K562 (cell line): ENCODE data around the gene CDK5RAP3. TPM values are rescaled to one million over a fixed set of nuclear protein-coding genes. Genes with fewer than 3 reads are reported as not detected.

Experiments
- AFF1 ChIP-seq, 2 experiments: fragments of 450-650 bp; IDR thresholded peaks; 2 replicates each; pipeline ENCODE4 v1.6.1; 2018; ENCODE audit warnings: mild to moderate bottlenecking in 2 of 2, low read depth in 1 of 2; ENCODE audit not compliant: partially characterized antibody in 2 of 2
- CTBP1 ChIP-seq: fragments of 450-650 bp; IDR thresholded peaks from 2 replicates; pipeline ENCODE4 v1.6.1; 2016; ENCODE audit warnings: borderline replicate concordance
- EGR1 ChIP-seq: fragments of 450-650 bp; conservative IDR thresholded peaks from 2 replicates; pipeline ENCODE4 v1.6.1; 2017; ENCODE audit warnings: mild to moderate bottlenecking
- HBP1 ChIP-seq: fragments of 450-650 bp; formaldehyde crosslinking; IDR thresholded peaks from 2 replicates; pipeline ENCODE4 v1.4.0; 2022; ENCODE audit warnings: missing genetic modification characterization
- HDAC2 ChIP-seq: fragments of 450-650 bp; IDR thresholded peaks from 2 replicates; pipeline ENCODE4 v1.6.1; 2016; ENCODE audit warnings: mild to moderate bottlenecking
- HES1 ChIP-seq: fragments of 450-650 bp; IDR thresholded peaks from 2 replicates; pipeline ENCODE4 v1.6.1; 2016; ENCODE audit warnings: low read depth, mild to moderate bottlenecking, moderate library complexity
- KLF10 ChIP-seq: fragments of 250-450 bp; sonication (Bioruptor Pico); IDR thresholded peaks from 2 replicates; pipeline ENCODE4 v1.6.1; 2021; ENCODE audit warnings: matching md5 sums
- MYBL2 ChIP-seq, 2 experiments: fragments of 450-650 bp in 1 of 2; sonication (generic) in 1 of 2; formaldehyde crosslinking in 1 of 2; IDR thresholded peaks; 2 replicates each; pipeline versions ENCODE4 v1.6.1 to v1.8.1; 2017 to 2022; ENCODE audit warnings: borderline replicate concordance in 1 of 2, inconsistent platforms in 1 of 2, low read depth in 1 of 2, mild to moderate bottlenecking in 1 of 2, missing genetic modification reagents in 1 of 2, moderate library complexity in 1 of 2
- RCOR1 ChIP-seq, 2 experiments: IDR thresholded peaks; 2 replicates each; pipeline ENCODE4 v1.6.1; 2012; ENCODE audit warnings: low read depth in 2 of 2, low read length in 2 of 2, borderline replicate concordance in 1 of 2, improper control_type of control experiment in 1 of 2
- TARDBP ChIP-seq: fragments of 450-650 bp; IDR thresholded peaks from 2 replicates; pipeline ENCODE4 v1.6.1; 2016
- UBTF ChIP-seq, 2 experiments: IDR thresholded peaks; 2 replicates each; pipeline ENCODE4 v1.6.1; 2012; ENCODE audit warnings: improper control_type of control experiment in 2 of 2, low read depth in 2 of 2, low read length in 2 of 2, borderline replicate concordance in 1 of 2
- ZKSCAN3 ChIP-seq: fragments of 250-450 bp; sonication (Bioruptor Pico); IDR thresholded peaks from 2 replicates; pipeline ENCODE4 v1.4.0; 2020
- ZNF41 ChIP-seq: fragments of 250-450 bp; sonication (Bioruptor Pico); conservative IDR thresholded peaks from 2 replicates; pipeline ENCODE4 v1.4.0; 2020; ENCODE audit warnings: mild to moderate bottlenecking
- ZNF668 ChIP-seq: fragments of 250-450 bp; sonication (Bioruptor Pico); IDR thresholded peaks from 2 replicates; pipeline ENCODE4 v1.8.0; 2022; ENCODE audit warnings: mild to moderate bottlenecking, inconsistent platforms
- ZNF75A ChIP-seq: fragments of 450-650 bp; formaldehyde crosslinking; IDR thresholded peaks from 2 replicates; pipeline ENCODE4 v1.4.0; 2020; ENCODE audit warnings: mild to moderate bottlenecking
- ZNF77 ChIP-seq: fragments of 250-450 bp; sonication (Bioruptor Pico); IDR thresholded peaks from 2 replicates; pipeline ENCODE4 v1.5.0; 2020
- polyA plus RNA-seq, 8 experiments: library from polyadenylated mRNA; depleted of rRNA in 4 of 8; stranded (reverse) in 5 of 8; unstranded in 3 of 8; fragments of >200 nt; fragmentation: Nextera tagmentation in 2 of 8; fragmentation: Illumina TruSeq in 1 of 8; extraction: Ambion mirVana in 2 of 8; extraction: Trizol in 1 of 8; gene quantifications; 2 replicates each; pipeline versions ENCODE4 v1.2.1 to v1.2.3, GENCODE V29; 2011 to 2014; ENCODE audit warnings: inconsistent platforms in 1 of 8, missing spikeins in 1 of 8
- total RNA-seq, 7 experiments: library from RNA; depleted of rRNA in 6 of 7; stranded (reverse); fragments of >200 nt in 6 of 7; fragmentation: Illumina TruSeq in 2 of 7; extraction: Trizol in 2 of 7; gene quantifications; 2 replicates each; pipeline versions ENCODE4 v1.2.1 to v1.2.3, GENCODE V29; 2011 to 2021; ENCODE audit warnings: low replicate concordance in 1 of 7
- TF ChIP-seq, protein P1 (sequence below): fragments of 250-450 bp; sonication (Bioruptor Pico); IDR thresholded peaks from 2 replicates; pipeline ENCODE4 v1.8.0; 2022; ENCODE audit warnings: inconsistent platforms, mild to moderate bottlenecking, moderate library complexity, borderline replicate concordance

CDK5RAP3 gene
- total and polyA plus RNA-seq, 9 of the 15 experiments (the other 6 are each of a cell fraction or from before 2014, with no cell fraction given): 44.2 to 202 (median 91.5) TPM

DNA sequence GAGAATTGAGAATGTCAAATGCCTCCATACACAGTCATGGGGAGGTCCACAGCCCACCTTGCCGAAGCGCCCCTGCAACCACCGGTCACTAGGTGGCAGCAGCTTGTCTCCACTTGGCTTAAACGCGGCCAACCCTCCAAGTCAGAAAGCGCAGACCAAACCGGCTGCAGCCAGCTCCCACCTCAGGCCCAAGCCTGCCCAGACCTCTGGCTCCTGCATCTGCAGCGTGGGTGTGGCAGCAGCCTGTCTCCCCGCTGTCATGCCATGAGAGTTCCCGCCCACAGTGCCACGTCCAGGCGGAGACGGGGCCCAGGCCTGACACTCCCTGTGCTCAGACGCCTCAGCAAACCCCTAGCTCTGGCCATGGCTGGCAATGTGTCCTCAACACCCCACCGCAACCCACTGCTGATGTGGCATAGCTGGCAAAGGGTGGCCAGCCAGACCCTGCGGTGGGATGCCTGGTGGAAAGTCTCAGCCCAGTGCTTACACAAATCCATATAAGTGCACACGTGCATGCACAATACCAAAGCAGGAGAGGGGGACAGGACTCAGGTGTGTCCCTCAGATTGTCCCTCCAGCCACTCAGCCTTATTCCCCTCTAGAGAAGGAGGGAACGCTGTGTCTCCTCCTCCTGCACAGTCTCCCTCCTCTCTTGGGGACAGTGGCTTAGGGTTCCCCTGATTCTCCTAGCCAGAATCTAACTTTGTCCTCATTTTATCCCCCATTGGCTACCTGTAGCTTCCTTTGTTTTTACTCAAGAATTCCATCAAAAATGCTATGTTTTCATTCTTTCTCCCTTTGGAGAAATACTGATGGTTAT, 55.8 kb downstream of the CDK5RAP3 start (continued):
- TF ChIP-seq HES1: no peak
- TF ChIP-seq ZNF41 (CRISPR knock-in tag): no peak
- TF ChIP-seq ZNF77 (CRISPR knock-in tag): no peak
- TF ChIP-seq AFF1 (IDR thresholded peaks at IDR 0.05; ENCODE audit: low read depth in 1 of 2, partially characterized antibody in 2 of 2): no peak
- TF ChIP-seq RCOR1 (IDR thresholded peaks at IDR 0.05; ENCODE audit: borderline replicate concordance in 1 of 2, low read depth in 2 of 2, low read length in 2 of 2): peak in 1 of 2 experiments; percentile 38; a peak in 1 of 4 replicates
- TF ChIP-seq ZNF75A (CRISPR knock-in tag): no peak
- TF ChIP-seq UBTF (IDR thresholded peaks at IDR 0.05; ENCODE audit: borderline replicate concordance in 1 of 2, low read depth in 2 of 2, low read length in 2 of 2): peak in 1 of 2 experiments; percentile 54; a peak in 1 of 4 replicates
- no peak for TF ChIP-seq TARDBP
- no peak for TF ChIP-seq MYBL2 (IDR thresholded peaks at IDR 0.05; ENCODE audit: low read depth)
- no peak for TF ChIP-seq MYBL2 (CRISPR knock-in tag; IDR thresholded peaks at IDR 0.05; ENCODE audit: borderline replicate concordance)
- TF ChIP-seq KLF10: no peak
- no peak for TF ChIP-seq HBP1 (CRISPR knock-in tag)
- 0 out of 2 replicates have a peak, but pooled peaks have one; percentile 15 for TF ChIP-seq HDAC2
- TF ChIP-seq ZNF668 (CRISPR knock-in tag): no peak
- TF ChIP-seq CTBP1: peak; percentile 62; the same call in 1 of the 2 replicates
- TF ChIP-seq, protein P1, sequence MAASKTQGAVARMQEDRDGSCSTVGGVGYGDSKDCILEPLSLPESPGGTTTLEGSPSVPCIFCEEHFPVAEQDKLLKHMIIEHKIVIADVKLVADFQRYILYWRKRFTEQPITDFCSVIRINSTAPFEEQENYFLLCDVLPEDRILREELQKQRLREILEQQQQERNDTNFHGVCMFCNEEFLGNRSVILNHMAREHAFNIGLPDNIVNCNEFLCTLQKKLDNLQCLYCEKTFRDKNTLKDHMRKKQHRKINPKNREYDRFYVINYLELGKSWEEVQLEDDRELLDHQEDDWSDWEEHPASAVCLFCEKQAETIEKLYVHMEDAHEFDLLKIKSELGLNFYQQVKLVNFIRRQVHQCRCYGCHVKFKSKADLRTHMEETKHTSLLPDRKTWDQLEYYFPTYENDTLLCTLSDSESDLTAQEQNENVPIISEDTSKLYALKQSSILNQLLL (CRISPR knock-in tag): no peak
- peak; percentile 75 for TF ChIP-seq EGR1
- no peak for TF ChIP-seq ZKSCAN3 (CRISPR knock-in tag)
